Ascending aorta (tissue), 2 donors: ENCODE data around the gene SLC41A3. TPM values are rescaled to one million over a fixed set of nuclear protein-coding genes. Genes with fewer than 3 reads are reported as not detected.

Experiments
- DNase-seq, 2 donors: peaks; one replicate each; pipeline ENCODE4 v3.0.0-alpha.2; 2019; ENCODE audit warnings: low spot score in 2 of 2
- H3K27ac ChIP-seq, 2 donors: fragments of 200-600 bp; sonication (generic); one replicate each; pipeline ENCODE4 v1.5.1; 2016 to 2017; ENCODE audit warnings: mild to moderate bottlenecking in 1 of 2
- H3K27me3 ChIP-seq: fragments of 200-600 bp; sonication (generic); one replicate; pipeline ENCODE4 v1.5.1; 2017
- H3K36me3 ChIP-seq, 2 donors: fragments of 200-600 bp; sonication (generic); one replicate each; pipeline ENCODE4 v1.5.1; 2016
- H3K4me1 ChIP-seq, 2 donors: fragments of 200-600 bp; sonication (generic); one replicate each; pipeline ENCODE4 v1.5.1; 2016 to 2017; ENCODE audit warnings: mild to moderate bottlenecking in 1 of 2
- H3K4me3 ChIP-seq, 2 donors: fragments of 200-600 bp; sonication (generic); one replicate each; pipeline ENCODE4 v1.5.1; 2016 to 2017; ENCODE audit warnings: mild to moderate bottlenecking in 1 of 2
- H3K9me3 ChIP-seq, 2 donors: fragments of 200-600 bp; sonication (generic); one replicate each; pipeline ENCODE4 v1.5.1; 2016
- intact Hi-C: fragments of 100-400 bp; cut with DNase I; formaldehyde crosslinking; loops from one replicate; pipeline ENCODE4 v1.15.1; 2023
- total RNA-seq: library from RNA; depleted of rRNA; stranded (reverse); fragments of >200 nt; gene quantifications from one replicate; pipeline ENCODE4 v1.1.0, GENCODE V29; 2016
- TF ChIP-seq, protein P1 (sequence below), 3 experiments: fragments of 200-600 bp in 2 of 3; fragments of 450-650 bp in 1 of 3; sonication (generic) in 2 of 3; IDR thresholded peaks; one replicate each; pipeline ENCODE4 v1.5.1; 2016 to 2019; ENCODE audit warnings: antibody characterized with exemption in 3 of 3, mild to moderate bottlenecking in 1 of 3, moderate library complexity in 1 of 3

The SLC41A3 gene
- total RNA-seq, 1 donor from 2014 or later = 111 TPM

DNA sequence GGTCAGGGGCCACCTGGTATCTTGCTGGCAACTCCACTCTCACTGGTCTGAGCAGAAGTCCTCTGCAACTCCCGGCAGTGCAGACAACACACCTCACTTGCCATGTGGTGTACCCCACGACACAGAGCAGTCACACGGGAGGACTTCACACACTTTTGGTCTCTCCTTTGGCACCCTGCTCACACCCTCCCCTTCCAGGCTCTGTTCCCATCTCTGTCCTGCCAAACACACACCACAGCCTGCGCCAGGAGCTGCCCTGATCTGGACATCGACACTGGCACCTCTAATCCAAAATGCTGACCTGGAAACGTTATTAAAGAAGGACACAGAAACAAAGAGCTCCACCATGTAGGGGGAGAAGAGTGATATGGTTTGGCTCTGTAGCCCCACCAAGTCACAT lies 57.2 kb downstream of the SLC41A3 start:
- no peaks in the 10 kb centered on the region for H3K4me1 ChIP-seq
- DNase-seq = no peak
- H3K36me3 ChIP-seq = peaks cover 30 to 70% of the 10 kb centered on the region in 2 donors
- H3K27me3 ChIP-seq = no peaks in the 10 kb centered on the region
- intact Hi-C loops = no loop called here
- no peak overlapping the region for H3K4me3 ChIP-seq
- TF ChIP-seq, protein P1, sequence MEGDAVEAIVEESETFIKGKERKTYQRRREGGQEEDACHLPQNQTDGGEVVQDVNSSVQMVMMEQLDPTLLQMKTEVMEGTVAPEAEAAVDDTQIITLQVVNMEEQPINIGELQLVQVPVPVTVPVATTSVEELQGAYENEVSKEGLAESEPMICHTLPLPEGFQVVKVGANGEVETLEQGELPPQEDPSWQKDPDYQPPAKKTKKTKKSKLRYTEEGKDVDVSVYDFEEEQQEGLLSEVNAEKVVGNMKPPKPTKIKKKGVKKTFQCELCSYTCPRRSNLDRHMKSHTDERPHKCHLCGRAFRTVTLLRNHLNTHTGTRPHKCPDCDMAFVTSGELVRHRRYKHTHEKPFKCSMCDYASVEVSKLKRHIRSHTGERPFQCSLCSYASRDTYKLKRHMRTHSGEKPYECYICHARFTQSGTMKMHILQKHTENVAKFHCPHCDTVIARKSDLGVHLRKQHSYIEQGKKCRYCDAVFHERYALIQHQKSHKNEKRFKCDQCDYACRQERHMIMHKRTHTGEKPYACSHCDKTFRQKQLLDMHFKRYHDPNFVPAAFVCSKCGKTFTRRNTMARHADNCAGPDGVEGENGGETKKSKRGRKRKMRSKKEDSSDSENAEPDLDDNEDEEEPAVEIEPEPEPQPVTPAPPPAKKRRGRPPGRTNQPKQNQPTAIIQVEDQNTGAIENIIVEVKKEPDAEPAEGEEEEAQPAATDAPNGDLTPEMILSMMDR (IDR thresholded peaks at IDR 0.05) = no peak
- H3K9me3 ChIP-seq = peaks cover 0 to 9% of the 10 kb centered on the region in 2 donors
- no peak overlapping the region for H3K27ac ChIP-seq

DNA sequence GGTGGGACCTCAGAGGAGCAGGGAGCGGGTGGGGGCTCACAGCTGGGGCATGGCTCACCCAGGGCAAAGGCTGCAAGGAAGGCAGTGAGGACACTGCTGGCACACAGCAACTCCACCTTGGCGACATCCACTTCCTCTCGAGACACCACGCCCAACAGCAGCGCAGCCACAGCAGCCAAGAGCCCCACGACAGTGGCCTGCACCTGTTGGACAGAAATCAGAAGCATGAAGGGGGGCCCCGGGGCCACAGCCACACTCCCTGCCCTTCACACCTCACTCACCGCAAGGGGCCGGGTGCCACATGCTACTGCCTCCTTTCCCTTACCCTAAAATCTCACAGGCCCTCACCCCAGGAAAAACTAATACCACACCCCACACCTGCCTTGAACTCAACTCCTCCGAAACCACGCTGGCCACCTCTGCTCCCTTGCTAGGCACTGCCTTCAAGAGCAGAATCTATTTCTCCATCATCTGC lies 57.6 kb downstream of the SLC41A3 start:
- Histone ChIP-seq H3K27me3 (no peaks in the 10 kb centered on the region), H3K27ac (no peak overlapping the region), H3K36me3 (peaks cover 28 to 71% of the 10 kb centered on the region in 2 donors), H3K4me3 (no peak overlapping the region), H3K9me3 (peaks cover 0 to 9% of the 10 kb centered on the region in 2 donors), H3K4me1 (no peaks in the 10 kb centered on the region)
- TF ChIP-seq, protein P1 (IDR thresholded peaks at IDR 0.05) = no peak
- intact Hi-C loops = no loop called here
- peak in 1 of 2 donors; percentile 59 for DNase-seq

DNA sequence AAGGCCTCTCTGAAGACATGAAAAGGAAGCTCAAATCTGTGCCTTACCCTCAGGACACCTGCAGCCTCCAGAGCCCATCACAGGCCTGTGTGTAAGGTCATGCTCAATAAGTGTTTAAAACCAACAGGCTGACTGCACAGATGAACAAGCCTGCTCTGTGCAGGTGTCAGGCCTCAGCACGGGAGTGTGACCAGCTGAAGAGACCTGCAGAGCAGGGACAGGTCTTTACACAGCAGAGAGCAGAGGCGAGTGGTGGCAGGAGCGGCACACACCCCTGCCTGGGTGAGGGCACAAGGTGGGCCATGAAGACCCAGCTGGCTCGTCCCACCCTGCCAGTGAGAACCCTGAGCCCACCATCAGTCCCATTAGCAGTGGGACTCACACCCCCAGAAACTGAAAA lies 58.1 kb downstream of the SLC41A3 start:
- Histone ChIP-seq H3K27ac (no peak overlapping the region), H3K36me3 (peaks cover 28 to 74% of the 10 kb centered on the region in 2 donors), H3K4me3 (no peak overlapping the region), H3K9me3 (peaks cover 0 to 9% of the 10 kb centered on the region in 2 donors), H3K27me3 (no peaks in the 10 kb centered on the region), H3K4me1 (no peaks in the 10 kb centered on the region)
- TF ChIP-seq, protein P1 (IDR thresholded peaks at IDR 0.05) = no peak
- DNase-seq = no peak
- intact Hi-C loops = no loop called here

DNA sequence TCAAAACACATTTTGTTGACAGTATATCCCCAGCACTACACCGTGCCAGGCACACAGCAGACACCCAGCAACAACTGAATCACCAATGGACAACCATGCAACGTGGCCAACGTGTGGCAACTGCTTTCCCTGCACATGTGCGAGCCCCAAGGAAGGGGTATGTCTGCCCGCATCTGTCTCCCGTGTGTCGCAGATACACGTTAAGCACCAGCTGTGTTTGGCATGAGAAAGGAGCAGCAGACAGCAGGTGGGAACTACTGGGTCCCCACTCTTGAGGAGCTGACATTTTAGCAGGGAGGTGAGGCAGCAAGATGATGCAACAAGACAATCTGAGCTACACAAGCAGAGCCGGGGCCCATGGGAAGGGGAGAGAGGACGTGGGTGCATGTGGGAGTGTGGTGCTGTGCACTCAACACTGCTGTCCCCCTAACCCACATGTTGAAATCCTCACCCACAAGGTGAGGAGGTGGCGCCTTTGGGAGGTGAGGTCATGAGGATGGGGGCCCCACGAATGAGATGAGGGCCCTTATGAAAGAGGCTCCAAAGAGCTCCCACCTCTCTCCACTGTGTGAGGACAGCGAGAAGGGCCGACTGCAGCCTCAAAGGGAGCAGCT lies 58.7 kb downstream of the SLC41A3 start:
- H3K27ac ChIP-seq = no peak overlapping the region
- intact Hi-C loops = no loop called here
- H3K9me3 ChIP-seq = peaks cover 0 to 9% of the 10 kb centered on the region in 2 donors
- H3K4me1 ChIP-seq = no peaks in the 10 kb centered on the region
- TF ChIP-seq, protein P1 (IDR thresholded peaks at IDR 0.05) = no peak
- no peak for DNase-seq
- no peaks in the 10 kb centered on the region for H3K27me3 ChIP-seq
- H3K36me3 ChIP-seq = peaks cover 28 to 74% of the 10 kb centered on the region in 2 donors
- no peak overlapping the region for H3K4me3 ChIP-seq

DNA sequence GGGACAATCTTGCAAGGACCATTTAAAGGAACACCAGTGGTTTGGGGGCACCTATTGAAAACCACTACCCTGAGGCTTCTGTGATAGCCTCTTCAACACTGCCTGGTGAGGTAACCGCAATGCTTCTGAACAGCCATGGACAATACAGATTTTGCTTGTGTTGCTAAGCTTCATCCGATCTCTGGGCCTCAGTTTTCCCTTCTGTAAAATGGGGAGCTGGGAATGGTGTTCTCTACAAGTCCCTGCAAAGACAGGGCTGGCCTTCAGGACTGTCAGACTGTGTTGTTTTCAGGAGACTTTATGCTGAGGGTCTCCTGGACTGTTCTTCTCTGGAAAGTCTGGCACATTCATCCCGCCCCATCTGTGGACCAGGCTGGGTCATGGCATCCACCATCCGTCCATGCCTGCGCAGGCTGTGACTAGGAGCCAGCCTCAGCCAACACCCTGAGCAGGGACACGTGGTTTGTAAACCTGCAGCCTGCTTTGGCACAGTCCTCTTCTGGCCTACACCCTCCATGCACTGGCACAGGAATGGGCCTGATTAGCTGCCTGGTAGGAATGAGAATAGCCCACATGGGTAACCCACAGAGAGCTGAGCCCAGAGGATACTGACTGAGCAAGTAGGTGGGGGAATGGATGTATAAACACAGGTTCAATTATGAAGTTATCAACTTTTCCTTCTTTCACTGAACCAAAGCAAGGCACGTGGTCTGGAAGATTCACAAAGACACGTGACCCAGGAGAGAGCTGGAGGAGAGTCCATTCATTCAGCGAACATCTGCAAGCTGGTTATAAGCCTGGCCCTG lies 59.7 kb downstream of the SLC41A3 start:
- TF ChIP-seq, protein P1 (IDR thresholded peaks at IDR 0.05) = no peak

More for the DNA sequence above, 59.7 kb downstream of the SLC41A3 start:
- intact Hi-C loops = no loop called here
- no peak overlapping the region for H3K4me3 ChIP-seq
- no peak for DNase-seq
- H3K9me3 ChIP-seq = peaks cover 0 to 9% of the 10 kb centered on the region in 2 donors
- no peaks in the 10 kb centered on the region for H3K27me3 ChIP-seq
- H3K4me1 ChIP-seq = no peaks in the 10 kb centered on the region
- peaks cover 28 to 67% of the 10 kb centered on the region in 2 donors for H3K36me3 ChIP-seq
- no peak overlapping the region for H3K27ac ChIP-seq
